DND-41 (cell line): ENCODE measurements around the gene CDC37.
"Not testable (repeated sequence)": the region's sequence is repeated elsewhere in the genome, so short reads cannot be mapped to it uniquely, and the experiment has no call there.

Experiments
- ATAC-seq: fragments of 200-7000 bp; cut with Tn5 transposase; 3 replicates; pipeline ENCODE4 v1.9.1; 2021; ENCODE audit warnings: low read depth; ENCODE audit not compliant: insufficient read depth
- DNase-seq: peaks from one replicate; pipeline ENCODE4 v3.0.0-alpha.2; 2020
- H2AFZ ChIP-seq: 2 replicates; pipeline ENCODE4 v1.6.0; 2012; ENCODE audit warnings: low read depth, low read length
- H3K27ac ChIP-seq: 2 replicates; pipeline ENCODE4 v1.5.1; 2012; ENCODE audit warnings: low read length, inconsistent platforms
- H3K27me3 ChIP-seq: fragments of 200-600 bp; sonication (generic); 2 replicates; pipeline ENCODE4 v1.6.0; 2012; ENCODE audit warnings: low read length, mild to moderate bottlenecking, inconsistent platforms; ENCODE audit not compliant: insufficient read depth, poor library complexity
- H3K36me3 ChIP-seq: 2 replicates; pipeline ENCODE4 v1.5.1; 2012; ENCODE audit warnings: low read length, inconsistent platforms; ENCODE audit not compliant: insufficient read depth
- H3K4me1 ChIP-seq: 2 replicates; pipeline ENCODE4 v1.5.1; 2012; ENCODE audit warnings: mild to moderate bottlenecking, low read length; ENCODE audit not compliant: insufficient read depth
- H3K4me2 ChIP-seq: 2 replicates; pipeline ENCODE4 v1.6.0; 2012; ENCODE audit warnings: mild to moderate bottlenecking, moderate library complexity, low read length, inconsistent platforms; ENCODE audit not compliant: insufficient read depth
- H3K4me3 ChIP-seq, 2 experiments: fragments of 200-600 bp in 1 of 2; shearing (Covaris generic) in 1 of 2; 2 replicates each; pipeline ENCODE4 v1.5.1; 2012 to 2016; ENCODE audit warnings: inconsistent platforms in 2 of 2, low read length in 2 of 2, mild to moderate bottlenecking in 2 of 2, low read depth in 1 of 2, moderate library complexity in 1 of 2
- H3K79me2 ChIP-seq: 2 replicates; pipeline ENCODE4 v1.6.0; 2012; ENCODE audit warnings: low read length, inconsistent platforms; ENCODE audit not compliant: insufficient read depth
- H3K9ac ChIP-seq: 2 replicates; pipeline ENCODE4 v1.6.0; 2012; ENCODE audit warnings: low read depth, mild to moderate bottlenecking, inconsistent platforms, low read length, moderate library complexity
- H3K9me3 ChIP-seq: 2 replicates; pipeline ENCODE4 v1.5.1; 2012; ENCODE audit warnings: low read length, moderate library complexity, mild to moderate bottlenecking, inconsistent platforms; ENCODE audit not compliant: insufficient read depth, severe bottlenecking
- H4K20me1 ChIP-seq: 2 replicates; pipeline ENCODE4 v1.6.0; 2012; ENCODE audit warnings: low read length; ENCODE audit not compliant: insufficient read depth
- CTCF ChIP-seq: IDR thresholded peaks from 2 replicates; pipeline ENCODE4 v1.5.1; 2012; ENCODE audit warnings: borderline replicate concordance, low read length, moderate library complexity, mild to moderate bottlenecking; ENCODE audit not compliant: poor library complexity, severe bottlenecking; ENCODE audit errors: extremely low read depth
- EZH2 ChIP-seq: IDR thresholded peaks from 3 replicates; pipeline ENCODE4 v1.6.1; 2012; ENCODE audit warnings: borderline replicate concordance, low read depth, mild to moderate bottlenecking, moderate library complexity, low read length, inconsistent platforms; ENCODE audit not compliant: severe bottlenecking

Gene CDC37

GRCh38 chr19:10368101-10368803, 35.1 kb downstream of the CDC37 start:
- TF ChIP-seq CTCF (no peak), EZH2 (no peak)
- H3K4me3 ChIP-seq, result no peak overlapping the region
- H3K36me3 ChIP-seq, result peaks cover 66% of the 10 kb centered on the region
- DNase-seq, result no peak
- 0 out of 2 replicates have a peak, but pooled peaks cover 3% of the 10 kb centered on the region for H3K79me2 ChIP-seq
- no peaks in the 10 kb centered on the region for H3K4me1 ChIP-seq
- no peaks in the 10 kb centered on the region for H3K9me3 ChIP-seq
- peak; percentile 42; the same call in 1 of the 3 replicates for ATAC-seq
- H3K27ac ChIP-seq, result no peak overlapping the region
- peaks cover 11% of the 10 kb centered on the region for H4K20me1 ChIP-seq
- H3K4me2 ChIP-seq, result no peak overlapping the region
- no peak overlapping the region for H2AFZ ChIP-seq
- no peak overlapping the region for H3K9ac ChIP-seq
- no peaks in the 10 kb centered on the region for H3K27me3 ChIP-seq

DNA sequence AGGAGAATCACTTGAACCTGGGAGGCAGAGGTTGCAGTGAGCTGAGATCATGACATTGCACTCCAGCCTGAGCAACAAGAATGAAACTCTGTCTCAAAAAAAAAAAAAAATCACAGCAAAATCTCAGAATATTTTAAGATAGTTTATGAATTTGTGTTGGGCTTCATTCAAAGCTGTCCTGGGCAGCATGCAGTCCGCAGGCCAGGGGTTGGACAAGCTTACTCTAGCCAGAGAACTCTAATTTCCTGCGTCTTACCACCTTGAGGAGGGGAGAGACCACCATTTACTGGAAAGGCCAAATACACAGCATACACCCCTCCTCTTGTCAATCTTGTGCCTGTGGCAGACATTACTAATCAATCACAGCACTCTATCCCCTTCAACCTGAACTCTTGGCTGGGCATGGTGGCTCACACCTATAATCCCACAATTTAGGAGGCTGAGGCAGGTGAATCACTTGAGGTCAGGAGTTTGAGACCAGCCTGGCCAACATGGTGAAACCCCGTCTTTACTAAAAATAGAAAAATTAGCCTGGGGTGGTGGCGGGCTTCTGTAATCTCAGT, 36.3 kb downstream of the CDC37 start:
- H3K79me2 ChIP-seq, DNase-seq, H3K27ac ChIP-seq, H3K4me3 ChIP-seq, H3K9me3 ChIP-seq, H3K4me1 ChIP-seq, H2AFZ ChIP-seq, H3K27me3 ChIP-seq, ATAC-seq, H3K4me2 ChIP-seq, H3K9ac ChIP-seq: not testable (repeated sequence)
- Histone ChIP-seq H3K36me3 (peaks cover 71% of the 10 kb centered on the region), H4K20me1 (peaks cover 11% of the 10 kb centered on the region)

- Histone ChIP-seq H3K36me3 (peaks cover 81% of the 10 kb centered on the region), H3K4me1 (no peaks in the 10 kb centered on the region), H3K4me2 (no peak overlapping the region), H3K27me3 (no peaks in the 10 kb centered on the region), H3K9me3 (no peaks in the 10 kb centered on the region), H3K4me3 (no peak overlapping the region), H3K27ac (no peak overlapping the region), H3K9ac (no peak overlapping the region), H4K20me1 (peaks cover 11% of the 10 kb centered on the region), H3K79me2 (0 out of 2 replicates have a peak, but pooled peaks cover 3% of the 10 kb centered on the region), H2AFZ (no peak overlapping the region)
- TF ChIP-seq CTCF (no peak), EZH2 (no peak)
- ATAC-seq (no peak), DNase-seq (no peak)
Observed at GRCh38 chr19:10365518-10365917, 37.8 kb downstream of the CDC37 start.

- H3K4me3 ChIP-seq, result no peak overlapping the region
- H3K79me2 ChIP-seq, result 0 out of 2 replicates have a peak, but pooled peaks cover 3% of the 10 kb centered on the region
- no peak overlapping the region for H3K9ac ChIP-seq
- H3K36me3 ChIP-seq, result peaks cover 85% of the 10 kb centered on the region
- no peaks in the 10 kb centered on the region for H3K4me1 ChIP-seq
- no peaks in the 10 kb centered on the region for H3K9me3 ChIP-seq
- H3K27ac ChIP-seq, result no peak overlapping the region
- H3K27me3 ChIP-seq, result no peaks in the 10 kb centered on the region
- H2AFZ ChIP-seq, result no peak overlapping the region
- no peak for DNase-seq
- H4K20me1 ChIP-seq, result peaks cover 11% of the 10 kb centered on the region
- no peak overlapping the region for H3K4me2 ChIP-seq
- TF ChIP-seq EZH2 (no peak), CTCF (no peak)
- no peak for ATAC-seq
Observed at GRCh38 chr19:10364644-10365043, 38.7 kb downstream of the CDC37 start.
